Calu3 (cell line): ENCODE measurements around the gene LIMS1. TPM values are rescaled to one million over a fixed set of nuclear protein-coding genes. Genes with fewer than 3 reads are reported as not detected.

Source experiments
- BruUV-seq: library from RNA; stranded (reverse); fragments of 400-500 nt; replicated peaks from 2 replicates; lab custom pipeline; 2021; lab: Mats Ljungman, UMichigan
- CTCF ChIA-PET: fragments of 300-600 bp; sonication (Branson Sonifier 250); formaldehyde crosslinking; loops from one replicate; lab custom pipeline; 2022; ENCODE audit warnings: antibody characterized with exemption; lab: Charles Lee
- DNase-seq: peaks from one replicate; pipeline ENCODE4 v3.0.0; 2022
- H3K27ac Mint-ChIP-seq: one replicate; pipeline ENCODE4 v1.8.0; 2022; ENCODE audit warnings: mixed read lengths; ENCODE audit not compliant: unreplicated experiment
- H3K27me3 Mint-ChIP-seq: one replicate; pipeline ENCODE4 v1.8.0; 2022; ENCODE audit warnings: mixed read lengths; ENCODE audit not compliant: unreplicated experiment
- H3K36me3 Mint-ChIP-seq: one replicate; pipeline ENCODE4 v1.8.0; 2022; ENCODE audit warnings: mild to moderate bottlenecking, moderate library complexity, mixed read lengths; ENCODE audit not compliant: insufficient read depth, unreplicated experiment
- H3K4me1 Mint-ChIP-seq: one replicate; pipeline ENCODE4 v1.8.0; 2022; ENCODE audit warnings: mild to moderate bottlenecking, low read depth, mixed read lengths; ENCODE audit not compliant: unreplicated experiment
- H3K4me3 Mint-ChIP-seq: one replicate; pipeline ENCODE4 v1.8.0; 2022; ENCODE audit warnings: mild to moderate bottlenecking, low read depth, moderate library complexity, mixed read lengths; ENCODE audit not compliant: unreplicated experiment
- H3K9me3 Mint-ChIP-seq: one replicate; pipeline ENCODE4 v1.8.0; 2022; ENCODE audit warnings: low read depth, mixed read lengths; ENCODE audit not compliant: unreplicated experiment
- intact Hi-C: fragments of 100-400 bp; cut with micrococcal nuclease; formaldehyde crosslinking; loops from one replicate; pipeline ENCODE4 v1.10.0; 2022; ENCODE audit not compliant: unreplicated experiment
- total RNA-seq: library from RNA; stranded (reverse); gene quantifications from 2 replicates; pipeline ENCODE4 v1.2.3, GENCODE V29; 2022
- TF ChIP-seq, protein P1 (sequence below): fragments of 200-600 bp; IDR thresholded peaks from one replicate; pipeline ENCODE4 v1.8.0; 2022; ENCODE audit warnings: antibody characterized with exemption; ENCODE audit not compliant: unreplicated experiment

Gene LIMS1
- total RNA-seq, 1 experiment from 2014 or later: 51.5 TPM

DNA sequence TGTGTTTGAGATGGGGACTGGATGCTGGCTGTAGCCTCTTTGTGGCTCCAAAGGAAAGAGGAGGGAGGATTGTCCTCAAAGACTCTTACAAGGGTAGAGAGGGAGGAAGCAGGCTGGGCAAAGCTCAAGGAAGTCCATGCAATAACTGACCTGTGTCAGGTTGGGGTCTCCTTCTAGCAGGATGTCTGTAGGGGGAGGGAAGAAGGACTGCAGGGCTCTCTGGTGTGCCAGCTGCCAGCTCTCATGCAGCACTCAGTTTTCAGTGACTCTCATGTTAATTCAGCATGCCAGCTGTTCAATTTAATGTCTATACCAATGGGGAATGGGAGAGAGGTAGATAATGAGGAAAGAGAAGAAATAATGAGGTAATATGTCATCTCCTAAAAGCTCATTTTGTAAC lies 99.7 kb downstream of the LIMS1 start:
- TF ChIP-seq, protein P1, sequence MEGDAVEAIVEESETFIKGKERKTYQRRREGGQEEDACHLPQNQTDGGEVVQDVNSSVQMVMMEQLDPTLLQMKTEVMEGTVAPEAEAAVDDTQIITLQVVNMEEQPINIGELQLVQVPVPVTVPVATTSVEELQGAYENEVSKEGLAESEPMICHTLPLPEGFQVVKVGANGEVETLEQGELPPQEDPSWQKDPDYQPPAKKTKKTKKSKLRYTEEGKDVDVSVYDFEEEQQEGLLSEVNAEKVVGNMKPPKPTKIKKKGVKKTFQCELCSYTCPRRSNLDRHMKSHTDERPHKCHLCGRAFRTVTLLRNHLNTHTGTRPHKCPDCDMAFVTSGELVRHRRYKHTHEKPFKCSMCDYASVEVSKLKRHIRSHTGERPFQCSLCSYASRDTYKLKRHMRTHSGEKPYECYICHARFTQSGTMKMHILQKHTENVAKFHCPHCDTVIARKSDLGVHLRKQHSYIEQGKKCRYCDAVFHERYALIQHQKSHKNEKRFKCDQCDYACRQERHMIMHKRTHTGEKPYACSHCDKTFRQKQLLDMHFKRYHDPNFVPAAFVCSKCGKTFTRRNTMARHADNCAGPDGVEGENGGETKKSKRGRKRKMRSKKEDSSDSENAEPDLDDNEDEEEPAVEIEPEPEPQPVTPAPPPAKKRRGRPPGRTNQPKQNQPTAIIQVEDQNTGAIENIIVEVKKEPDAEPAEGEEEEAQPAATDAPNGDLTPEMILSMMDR: no peak
- intact Hi-C loops: no loop called here
- CTCF ChIA-PET: interaction anchor here (0.7 to 1.4 kb wide), 4 partner anchors 11 to 23 kb away, joined by 3 to 5 read pairs (median 3); no protein-coding TSS in a partner anchor
- Mint-ChIP-seq H3K4me1 (peaks cover 68% of the 10 kb centered on the region), H3K27me3 (no peaks in the 10 kb centered on the region), H3K27ac (no peak overlapping the region), H3K9me3 (no peaks in the 10 kb centered on the region), H3K36me3 (no peaks in the 10 kb centered on the region), H3K4me3 (no peak overlapping the region)
- no TSS peak for BruUV-seq
- DNase-seq: no peak

DNA sequence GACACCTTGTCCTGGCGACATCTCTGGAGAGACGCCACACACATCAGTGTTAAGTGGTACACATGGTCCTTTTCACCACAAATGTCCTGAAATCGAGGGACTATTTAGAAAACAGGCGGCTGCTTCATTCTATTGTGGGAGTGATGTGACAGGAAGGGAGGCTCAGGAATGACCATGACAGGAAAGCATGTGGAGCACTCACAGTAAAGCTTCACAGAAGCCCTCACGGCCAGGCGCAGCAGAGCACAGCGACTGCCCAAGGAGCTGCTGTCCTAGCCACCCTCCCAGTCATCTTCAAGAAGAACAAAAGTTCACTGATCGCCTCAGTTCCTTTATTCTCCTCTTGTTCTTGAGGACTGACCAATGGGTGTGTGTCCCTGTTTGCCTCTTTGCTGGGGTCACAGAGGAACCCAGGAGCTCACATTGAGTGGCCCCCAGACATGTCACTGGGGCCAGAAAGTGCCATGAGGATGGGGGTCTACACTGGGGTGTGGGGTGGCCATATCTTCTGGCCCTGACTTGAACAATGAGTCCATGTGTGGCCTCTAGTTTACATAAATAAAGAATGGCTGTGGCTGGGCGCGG lies 100.4 kb downstream of the LIMS1 start:
- Mint-ChIP-seq H3K4me3 (no peak overlapping the region), H3K27me3 (no peaks in the 10 kb centered on the region), H3K27ac (no peak overlapping the region), H3K9me3 (no peaks in the 10 kb centered on the region), H3K36me3 (no peaks in the 10 kb centered on the region), H3K4me1 (peaks cover 70% of the 10 kb centered on the region)
- DNase-seq: no peak
- no TSS peak for BruUV-seq
- intact Hi-C loops: no loop called here
- TF ChIP-seq, protein P1: no peak
- CTCF ChIA-PET: interaction anchor here (0.7 to 1.0 kb wide), 2 partner anchors 12 to 14 kb away, joined by 3 to 5 read pairs; no protein-coding TSS in a partner anchor

DNA sequence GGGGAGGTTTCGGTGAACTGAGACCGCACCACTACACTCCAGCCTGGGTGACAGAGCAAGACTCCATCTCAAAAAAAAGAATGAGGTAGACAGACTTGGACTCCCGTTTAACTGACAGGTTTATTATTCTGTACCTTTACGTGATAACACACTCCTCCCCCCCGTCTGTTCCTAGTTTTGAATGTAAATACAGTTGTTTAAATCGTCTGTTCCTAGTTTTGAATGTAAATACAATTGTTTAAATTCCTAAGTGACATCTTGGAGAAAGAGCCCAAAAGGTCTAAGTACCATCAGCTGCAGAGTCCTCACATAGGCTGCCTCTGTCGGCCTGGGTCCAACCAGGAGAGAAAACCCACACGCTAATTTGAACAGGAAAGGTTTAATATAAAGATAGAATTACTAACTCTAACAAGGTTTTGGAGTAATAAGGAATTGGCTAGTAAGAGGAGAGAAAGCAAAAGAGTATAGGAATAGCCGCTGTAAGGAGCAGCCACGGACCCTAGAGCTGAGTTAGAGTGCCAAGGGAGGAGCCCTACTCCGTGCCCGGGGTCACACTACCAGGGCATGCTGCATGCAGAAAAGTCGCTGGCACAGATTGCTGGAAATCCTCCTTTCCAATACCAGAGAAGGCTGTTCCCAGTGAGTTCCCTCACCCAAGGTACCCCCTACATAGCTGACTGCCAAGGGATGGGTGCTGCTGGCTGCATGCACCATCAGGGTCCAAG lies 101.5 kb downstream of the LIMS1 start:
- no peaks in the 10 kb centered on the region for H3K9me3 Mint-ChIP-seq
- no peaks in the 10 kb centered on the region for H3K36me3 Mint-ChIP-seq
- H3K27ac Mint-ChIP-seq: no peak overlapping the region
- H3K4me1 Mint-ChIP-seq: peaks cover 82% of the 10 kb centered on the region
- intact Hi-C loops: loop anchor here (1.0 kb wide), 3 partner anchors 28 to 285 kb away; no protein-coding TSS in a partner anchor
- H3K4me3 Mint-ChIP-seq: no peak overlapping the region
- TF ChIP-seq, protein P1: no peak
- no peaks in the 10 kb centered on the region for H3K27me3 Mint-ChIP-seq
- CTCF ChIA-PET: interaction anchor here (0.6 to 2.4 kb wide), 16 partner anchors 8 to 98 kb away, joined by 3 to 45 read pairs (median 6); no protein-coding TSS in a partner anchor
- DNase-seq: no peak
- no TSS peak for BruUV-seq

DNA sequence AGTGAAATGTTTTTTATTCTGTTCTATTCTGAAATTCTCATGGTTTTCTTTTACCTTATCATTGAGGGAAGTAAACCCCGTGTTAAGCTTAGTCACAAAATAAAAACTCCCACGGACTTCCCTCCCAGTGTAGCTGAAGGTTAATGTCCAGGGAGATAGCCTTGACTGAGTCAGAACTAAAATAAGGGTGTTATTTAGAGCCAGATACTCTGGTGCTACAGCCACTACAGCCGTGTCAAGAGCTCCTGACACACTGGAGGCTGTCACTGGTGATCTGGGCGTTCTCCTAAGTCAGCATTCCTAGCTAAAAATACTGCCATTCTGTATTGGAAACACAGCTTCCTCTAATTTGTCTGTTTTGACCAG lies 103.0 kb downstream of the LIMS1 start:
- no peak for DNase-seq

More for the DNA sequence above, 103.0 kb downstream of the LIMS1 start:
- intact Hi-C loops: no loop called here
- no TSS peak for BruUV-seq
- H3K27me3 Mint-ChIP-seq: no peaks in the 10 kb centered on the region
- H3K9me3 Mint-ChIP-seq: no peaks in the 10 kb centered on the region
- no peak overlapping the region for H3K4me3 Mint-ChIP-seq
- no peaks in the 10 kb centered on the region for H3K36me3 Mint-ChIP-seq
- CTCF ChIA-PET: interaction anchor here (0.7 to 2.4 kb wide), 11 partner anchors 16 to 133 kb away, joined by 3 to 45 read pairs (median 7); no protein-coding TSS in a partner anchor
- H3K27ac Mint-ChIP-seq: no peak overlapping the region
- TF ChIP-seq, protein P1: no peak
- peaks cover 74% of the 10 kb centered on the region for H3K4me1 Mint-ChIP-seq
